Liver (tissue), 9 donors: Measurements from ENCODE around the gene KCNJ14. TPM values are rescaled to one million over a fixed set of nuclear protein-coding genes. Genes with fewer than 3 reads are reported as not detected.

Source experiments
- DNase-seq: peaks from one replicate; pipeline ENCODE4 v3.0.0-alpha.2; 2017; ENCODE audit warnings: low spot score
- H3K27ac ChIP-seq, 2 donors: one replicate each; pipeline ENCODE4 v1.7.0; 2013; ENCODE audit warnings: inconsistent platforms in 2 of 2, low read length in 2 of 2, control low read depth in 1 of 2, low read depth in 1 of 2, mild to moderate bottlenecking in 1 of 2
- H3K27me3 ChIP-seq, 4 donors: one replicate each; pipeline versions ENCODE4 v1.6.1 to v1.7.0; 2013; ENCODE audit warnings: low read length in 3 of 4, inconsistent platforms in 1 of 4, mild to moderate bottlenecking in 1 of 4, moderate library complexity in 1 of 4; ENCODE audit not compliant: control insufficient read depth in 4 of 4, insufficient read depth in 4 of 4
- H3K36me3 ChIP-seq, 4 donors: one replicate each; pipeline versions ENCODE4 v1.6.1 to v1.7.0; 2013; ENCODE audit warnings: low read length in 3 of 4, mild to moderate bottlenecking in 3 of 4, low read depth in 1 of 4, moderate library complexity in 1 of 4; ENCODE audit not compliant: control insufficient read depth in 4 of 4, insufficient read depth in 3 of 4
- H3K4me1 ChIP-seq, 4 donors: one replicate each; pipeline versions ENCODE4 v1.6.1 to v1.7.0; 2013; ENCODE audit warnings: low read length in 3 of 4, mild to moderate bottlenecking in 3 of 4, moderate library complexity in 1 of 4; ENCODE audit not compliant: control insufficient read depth in 4 of 4, insufficient read depth in 4 of 4
- H3K4me3 ChIP-seq, 3 donors: one replicate each; pipeline versions ENCODE4 v1.6.1 to v1.7.0; 2013; ENCODE audit warnings: low read length in 3 of 3, control low read depth in 1 of 3, low read depth in 1 of 3, mild to moderate bottlenecking in 1 of 3
- H3K9ac ChIP-seq, 2 donors: one replicate each; pipeline ENCODE4 v1.7.0; 2013; ENCODE audit warnings: low read length in 2 of 2, mild to moderate bottlenecking in 2 of 2, moderate library complexity in 2 of 2, control low read depth in 1 of 2, low read depth in 1 of 2
- H3K9me3 ChIP-seq, 4 donors: one replicate each; pipeline versions ENCODE4 v1.6.1 to v1.7.0; 2013; ENCODE audit warnings: low read length in 3 of 4; ENCODE audit not compliant: control insufficient read depth in 4 of 4
- EGR1 ChIP-seq, 2 donors: IDR thresholded peaks; 2 replicates each; pipeline ENCODE4 v1.6.1; 2016 to 2018; ENCODE audit warnings: antibody characterized with exemption in 2 of 2, low read depth in 2 of 2
- FOXA1 ChIP-seq: IDR thresholded peaks from 2 replicates; pipeline ENCODE4 v1.6.1; 2016; ENCODE audit warnings: antibody characterized with exemption
- FOXA2 ChIP-seq: IDR thresholded peaks from 2 replicates; pipeline ENCODE4 v1.6.1; 2016; ENCODE audit warnings: antibody characterized with exemption
- GABPA ChIP-seq, 2 donors: IDR thresholded peaks in 1 of 2; conservative IDR thresholded peaks in 1 of 2; 2 replicates each; pipeline ENCODE4 v1.6.1; 2016; ENCODE audit warnings: antibody characterized with exemption in 2 of 2, mild to moderate bottlenecking in 1 of 2, moderate library complexity in 1 of 2
- HNF4A ChIP-seq, 2 donors: conservative IDR thresholded peaks; 2 replicates each; pipeline ENCODE4 v1.6.1; 2016; ENCODE audit warnings: antibody characterized with exemption in 2 of 2, mild to moderate bottlenecking in 2 of 2
- HNF4G ChIP-seq: IDR thresholded peaks from 2 replicates; pipeline ENCODE4 v1.6.1; 2016; ENCODE audit warnings: antibody characterized with exemption
- JUND ChIP-seq, 2 donors: IDR thresholded peaks; 2 replicates each; pipeline ENCODE4 v1.6.1; 2016; ENCODE audit warnings: antibody characterized with exemption in 2 of 2
- NR2F2 ChIP-seq: IDR thresholded peaks from 2 replicates; pipeline ENCODE4 v1.6.1; 2016; ENCODE audit warnings: antibody characterized with exemption
- RXRA ChIP-seq, 2 donors: IDR thresholded peaks; 2 replicates each; pipeline ENCODE4 v1.6.1; 2017 to 2018; ENCODE audit warnings: antibody characterized with exemption in 2 of 2, mild to moderate bottlenecking in 1 of 2
- SP1 ChIP-seq: IDR thresholded peaks from 2 replicates; pipeline ENCODE4 v1.6.1; 2018; ENCODE audit warnings: antibody characterized with exemption, mild to moderate bottlenecking
- TAF1 ChIP-seq: conservative IDR thresholded peaks from 2 replicates; pipeline ENCODE4 v1.6.1; 2016; ENCODE audit warnings: antibody characterized with exemption, mild to moderate bottlenecking
- YY1 ChIP-seq: IDR thresholded peaks from 2 replicates; pipeline ENCODE4 v1.6.1; 2016; ENCODE audit warnings: antibody characterized with exemption, mild to moderate bottlenecking
- WGBS: extraction: QIAGEN DNeasy Blood & Tissue Kit; methylation state at CpG from one replicate; pipeline ENCODE4 v1.1.7; 2013; 5-methylcytosine and 5-hydroxymethylcytosine counted together
- polyA plus RNA-seq, 2 donors: library from polyadenylated mRNA; stranded (reverse) in 1 of 2; unstranded in 1 of 2; fragments of 200-250 nt in 1 of 2; fragments of >200 nt in 1 of 2; fragmentation: Nextera tagmentation in 1 of 2; extraction: Ambion mirVana in 1 of 2; gene quantifications; one replicate each; pipeline versions ENCODE4 v1.2.1 to v1.2.3, GENCODE V29; 2013 to 2015
- total RNA-seq, 2 donors: library from RNA; depleted of rRNA; stranded (reverse); fragments of >200 nt; gene quantifications; one replicate each; pipeline ENCODE4 v1.2.3, GENCODE V29; 2014
- TF ChIP-seq, protein P1 (sequence below): IDR thresholded peaks from 2 replicates; pipeline ENCODE4 v1.6.1; 2016; ENCODE audit warnings: antibody characterized with exemption
- TF ChIP-seq, protein P2 (sequence below): IDR thresholded peaks from 2 replicates; pipeline ENCODE4 v1.6.1; 2016; ENCODE audit warnings: antibody characterized with exemption
- TF ChIP-seq, protein P3 (sequence below): IDR thresholded peaks from 2 replicates; pipeline ENCODE4 v1.6.1; 2016; ENCODE audit warnings: antibody characterized with exemption
- TF ChIP-seq, protein P4 (sequence below): fragments of 150-350 bp; IDR thresholded peaks from 2 replicates; pipeline ENCODE4 v1.5.1; 2017; ENCODE audit warnings: improper control_type of control experiment, low read depth, low read length; ENCODE audit not compliant: missing input control
- donor health status: healthy.
- donor health status: healthy.
- donor health status: healthy.
- donor health status: healthy.
- donor health status: healthy.

Gene KCNJ14
- total and polyA plus RNA-seq, 4 donors: 0.06 to 0.92 (median 0.17) TPM

DNA sequence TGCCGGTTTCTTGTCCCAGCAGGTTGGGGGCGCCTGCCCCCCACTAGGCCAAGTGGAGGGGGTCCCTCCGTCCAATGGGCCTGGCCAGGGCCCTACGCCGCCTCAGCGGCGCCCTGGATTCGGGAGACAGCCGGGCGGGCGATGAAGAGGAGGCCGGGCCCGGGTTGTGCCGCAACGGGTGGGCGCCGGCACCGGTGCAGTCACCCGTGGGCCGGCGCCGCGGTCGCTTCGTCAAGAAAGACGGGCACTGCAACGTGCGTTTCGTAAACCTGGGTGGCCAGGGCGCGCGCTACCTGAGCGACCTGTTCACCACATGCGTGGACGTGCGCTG lies 6.2 kb downstream of the KCNJ14 start:
- no peak for TF ChIP-seq FOXA2
- TF ChIP-seq HNF4G: no peak
- TF ChIP-seq, protein P1, sequence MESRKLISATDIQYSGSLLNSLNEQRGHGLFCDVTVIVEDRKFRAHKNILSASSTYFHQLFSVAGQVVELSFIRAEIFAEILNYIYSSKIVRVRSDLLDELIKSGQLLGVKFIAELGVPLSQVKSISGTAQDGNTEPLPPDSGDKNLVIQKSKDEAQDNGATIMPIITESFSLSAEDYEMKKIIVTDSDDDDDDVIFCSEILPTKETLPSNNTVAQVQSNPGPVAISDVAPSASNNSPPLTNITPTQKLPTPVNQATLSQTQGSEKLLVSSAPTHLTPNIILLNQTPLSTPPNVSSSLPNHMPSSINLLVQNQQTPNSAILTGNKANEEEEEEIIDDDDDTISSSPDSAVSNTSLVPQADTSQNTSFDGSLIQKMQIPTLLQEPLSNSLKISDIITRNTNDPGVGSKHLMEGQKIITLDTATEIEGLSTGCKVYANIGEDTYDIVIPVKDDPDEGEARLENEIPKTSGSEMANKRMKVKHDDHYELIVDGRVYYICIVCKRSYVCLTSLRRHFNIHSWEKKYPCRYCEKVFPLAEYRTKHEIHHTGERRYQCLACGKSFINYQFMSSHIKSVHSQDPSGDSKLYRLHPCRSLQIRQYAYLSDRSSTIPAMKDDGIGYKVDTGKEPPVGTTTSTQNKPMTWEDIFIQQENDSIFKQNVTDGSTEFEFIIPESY: no peak
- no peak for TF ChIP-seq HNF4A (conservative IDR thresholded peaks at IDR 0.05)
- TF ChIP-seq, protein P2, sequence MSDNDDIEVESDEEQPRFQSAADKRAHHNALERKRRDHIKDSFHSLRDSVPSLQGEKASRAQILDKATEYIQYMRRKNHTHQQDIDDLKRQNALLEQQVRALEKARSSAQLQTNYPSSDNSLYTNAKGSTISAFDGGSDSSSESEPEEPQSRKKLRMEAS: no peak
- no peak for TF ChIP-seq FOXA1
- no peak for TF ChIP-seq TAF1
- TF ChIP-seq NR2F2: no peak
- no peak for TF ChIP-seq EGR1 (IDR thresholded peaks at IDR 0.05; ENCODE audit: low read depth in 2 of 2)
- TF ChIP-seq YY1: no peak
- TF ChIP-seq GABPA (IDR thresholded peaks at IDR 0.05 in 1 of 2, conservative IDR thresholded peaks at IDR 0.05 in 1 of 2): no peak
- TF ChIP-seq, protein P3, sequence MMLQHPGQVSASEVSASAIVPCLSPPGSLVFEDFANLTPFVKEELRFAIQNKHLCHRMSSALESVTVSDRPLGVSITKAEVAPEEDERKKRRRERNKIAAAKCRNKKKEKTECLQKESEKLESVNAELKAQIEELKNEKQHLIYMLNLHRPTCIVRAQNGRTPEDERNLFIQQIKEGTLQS: no peak
- Histone ChIP-seq H3K4me3 (no peak overlapping the region), H3K27ac (no peak overlapping the region), H3K9ac (no peak overlapping the region), H3K27me3 (no peaks in the 10 kb centered on the region), H3K4me1 (no peaks in the 10 kb centered on the region), H3K36me3 (peaks cover 0 to 3% (median 1%) of the 10 kb centered on the region in 4 donors), H3K9me3 (no peaks in the 10 kb centered on the region)
- 93% methylated on average over 36 of the region's 36 CpGs for WGBS
- no peak for DNase-seq

DNA sequence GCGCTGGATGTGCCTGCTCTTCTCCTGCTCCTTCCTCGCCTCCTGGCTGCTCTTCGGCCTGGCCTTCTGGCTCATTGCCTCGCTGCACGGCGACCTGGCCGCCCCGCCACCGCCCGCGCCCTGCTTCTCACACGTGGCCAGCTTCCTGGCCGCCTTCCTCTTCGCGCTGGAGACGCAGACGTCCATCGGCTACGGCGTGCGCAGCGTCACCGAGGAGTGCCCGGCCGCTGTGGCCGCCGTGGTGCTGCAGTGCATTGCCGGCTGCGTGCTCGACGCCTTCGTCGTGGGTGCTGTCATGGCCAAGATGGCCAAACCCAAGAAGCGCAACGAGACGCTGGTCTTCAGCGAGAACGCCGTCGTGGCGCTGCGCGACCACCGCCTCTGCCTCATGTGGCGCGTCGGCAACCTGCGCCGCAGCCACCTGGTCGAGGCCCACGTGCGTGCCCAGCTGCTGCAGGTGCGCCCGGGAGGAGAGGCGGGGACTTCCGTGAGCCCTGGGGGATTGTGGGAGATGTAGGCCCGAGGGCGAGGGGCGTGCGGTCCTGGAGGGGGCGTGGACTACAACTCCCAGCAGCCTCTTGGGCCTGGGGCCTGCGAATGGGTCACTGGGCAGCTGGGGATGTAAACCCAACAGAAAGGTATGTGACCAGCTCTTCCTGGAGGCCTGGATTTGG lies 6.7 kb downstream of the KCNJ14 start:
- Histone ChIP-seq H3K4me3 (no peak overlapping the region), H3K36me3 (peaks cover 0 to 2% (median 0%) of the 10 kb centered on the region in 4 donors), H3K4me1 (no peaks in the 10 kb centered on the region), H3K27ac (no peak overlapping the region), H3K9me3 (no peaks in the 10 kb centered on the region), H3K9ac (no peak overlapping the region), H3K27me3 (no peaks in the 10 kb centered on the region)
- no peak for DNase-seq
- WGBS: 84% methylated on average over 62 of the region's 62 CpGs
- TF ChIP-seq JUND (IDR thresholded peaks at IDR 0.05) (no peak), NR2F2 (no peak), YY1 (no peak), TAF1 (no peak), HNF4G (no peak), SP1 (no peak), GABPA (IDR thresholded peaks at IDR 0.05 in 1 of 2, conservative IDR thresholded peaks at IDR 0.05 in 1 of 2) (no peak), HNF4A (conservative IDR thresholded peaks at IDR 0.05) (no peak), FOXA2 (no peak), RXRA (IDR thresholded peaks at IDR 0.05) (no peak)
- TF ChIP-seq, protein P3: no peak
- TF ChIP-seq, protein P4, sequence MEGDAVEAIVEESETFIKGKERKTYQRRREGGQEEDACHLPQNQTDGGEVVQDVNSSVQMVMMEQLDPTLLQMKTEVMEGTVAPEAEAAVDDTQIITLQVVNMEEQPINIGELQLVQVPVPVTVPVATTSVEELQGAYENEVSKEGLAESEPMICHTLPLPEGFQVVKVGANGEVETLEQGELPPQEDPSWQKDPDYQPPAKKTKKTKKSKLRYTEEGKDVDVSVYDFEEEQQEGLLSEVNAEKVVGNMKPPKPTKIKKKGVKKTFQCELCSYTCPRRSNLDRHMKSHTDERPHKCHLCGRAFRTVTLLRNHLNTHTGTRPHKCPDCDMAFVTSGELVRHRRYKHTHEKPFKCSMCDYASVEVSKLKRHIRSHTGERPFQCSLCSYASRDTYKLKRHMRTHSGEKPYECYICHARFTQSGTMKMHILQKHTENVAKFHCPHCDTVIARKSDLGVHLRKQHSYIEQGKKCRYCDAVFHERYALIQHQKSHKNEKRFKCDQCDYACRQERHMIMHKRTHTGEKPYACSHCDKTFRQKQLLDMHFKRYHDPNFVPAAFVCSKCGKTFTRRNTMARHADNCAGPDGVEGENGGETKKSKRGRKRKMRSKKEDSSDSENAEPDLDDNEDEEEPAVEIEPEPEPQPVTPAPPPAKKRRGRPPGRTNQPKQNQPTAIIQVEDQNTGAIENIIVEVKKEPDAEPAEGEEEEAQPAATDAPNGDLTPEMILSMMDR: no peak
- TF ChIP-seq, protein P1: no peak
